ENCODE data around the gene IGF2BP1.
"Not testable (repeated sequence)": the region's sequence is repeated elsewhere in the genome, so short reads cannot be mapped to it uniquely, and the experiment has no call there.

The IGF2BP1 gene

DNA sequence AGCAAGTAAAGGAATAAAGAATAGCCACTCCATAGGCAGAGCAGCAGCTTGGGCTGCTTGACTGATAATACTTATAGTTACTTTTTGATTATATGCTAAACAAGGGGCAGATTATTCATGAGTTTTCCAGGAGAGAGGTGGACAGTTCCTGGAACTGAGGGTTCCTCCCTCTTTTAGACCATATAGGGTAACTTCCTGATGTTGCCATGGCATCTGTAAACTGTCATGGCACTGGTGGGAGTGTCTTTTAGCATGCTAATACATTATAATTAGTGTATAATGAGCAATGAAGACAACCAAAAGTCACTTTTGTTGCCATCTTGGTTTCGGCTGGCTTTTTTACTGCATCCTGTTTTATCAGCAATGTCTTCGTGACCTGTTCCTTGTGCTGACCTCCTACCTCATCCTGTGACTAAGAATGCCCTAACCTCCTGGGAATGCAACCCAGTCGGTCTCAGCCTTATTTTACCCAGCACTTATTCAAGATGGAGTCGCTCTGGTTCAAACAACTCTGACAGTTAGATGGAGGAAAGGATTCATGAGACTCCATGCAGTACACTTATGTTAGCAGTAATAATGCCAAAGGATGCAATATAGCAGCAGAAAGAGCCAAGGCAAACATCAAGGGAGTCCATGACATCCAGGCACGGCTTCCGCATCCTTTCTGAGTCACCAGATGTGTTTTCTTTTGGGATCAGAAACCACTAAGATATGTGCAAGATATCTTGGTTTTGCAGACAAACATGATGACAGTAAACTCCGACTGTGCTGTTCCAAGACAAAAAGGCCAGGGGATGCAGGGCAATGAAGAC is 79.6 kb downstream of the IGF2BP1 start:
- no peaks in the 10 kb centered on the region for H3K36me3 Mint-ChIP-seq
- H3K27me3 Mint-ChIP-seq, result peaks cover 43 to 55% of the 10 kb centered on the region in 2 donors
- H3K9me3 Mint-ChIP-seq, result peaks cover 4 to 5% of the 10 kb centered on the region in 2 donors
- H3K4me3 Mint-ChIP-seq, result no peak overlapping the region
- ATAC-seq (replicated peaks) (no peak), DNase-seq (no peak)
- no peak overlapping the region for H3K27ac Mint-ChIP-seq
- H3K4me1 Mint-ChIP-seq, result no peaks in the 10 kb centered on the region

DNA sequence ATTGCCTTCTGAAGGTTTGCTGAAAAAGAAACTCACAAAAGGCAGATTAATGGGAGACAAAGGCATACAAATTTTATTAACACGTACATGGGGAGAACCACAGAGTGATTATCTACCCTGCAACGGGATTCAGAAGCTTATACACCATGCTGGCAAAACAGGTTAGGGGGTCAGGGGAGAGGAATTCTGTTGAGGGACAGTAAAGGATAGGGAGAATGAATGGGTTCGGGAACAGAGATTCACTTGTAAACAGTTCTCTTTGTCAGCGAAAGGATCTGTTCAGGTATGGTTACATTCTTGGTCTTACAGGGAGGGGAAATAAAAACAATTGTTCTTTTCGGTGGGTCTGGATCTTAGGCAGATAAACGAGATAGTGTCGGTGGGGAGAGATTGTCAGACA is 81.1 kb downstream of the IGF2BP1 start:
- ATAC-seq (replicated peaks) (no peak), DNase-seq (no peak)
- Mint-ChIP-seq H3K4me3 (no peak overlapping the region), H3K27ac (no peak overlapping the region), H3K4me1 (no peaks in the 10 kb centered on the region), H3K9me3 (peaks cover 4 to 5% of the 10 kb centered on the region in 2 donors), H3K36me3 (no peaks in the 10 kb centered on the region), H3K27me3 (peaks cover 43 to 62% of the 10 kb centered on the region in 2 donors)

DNA sequence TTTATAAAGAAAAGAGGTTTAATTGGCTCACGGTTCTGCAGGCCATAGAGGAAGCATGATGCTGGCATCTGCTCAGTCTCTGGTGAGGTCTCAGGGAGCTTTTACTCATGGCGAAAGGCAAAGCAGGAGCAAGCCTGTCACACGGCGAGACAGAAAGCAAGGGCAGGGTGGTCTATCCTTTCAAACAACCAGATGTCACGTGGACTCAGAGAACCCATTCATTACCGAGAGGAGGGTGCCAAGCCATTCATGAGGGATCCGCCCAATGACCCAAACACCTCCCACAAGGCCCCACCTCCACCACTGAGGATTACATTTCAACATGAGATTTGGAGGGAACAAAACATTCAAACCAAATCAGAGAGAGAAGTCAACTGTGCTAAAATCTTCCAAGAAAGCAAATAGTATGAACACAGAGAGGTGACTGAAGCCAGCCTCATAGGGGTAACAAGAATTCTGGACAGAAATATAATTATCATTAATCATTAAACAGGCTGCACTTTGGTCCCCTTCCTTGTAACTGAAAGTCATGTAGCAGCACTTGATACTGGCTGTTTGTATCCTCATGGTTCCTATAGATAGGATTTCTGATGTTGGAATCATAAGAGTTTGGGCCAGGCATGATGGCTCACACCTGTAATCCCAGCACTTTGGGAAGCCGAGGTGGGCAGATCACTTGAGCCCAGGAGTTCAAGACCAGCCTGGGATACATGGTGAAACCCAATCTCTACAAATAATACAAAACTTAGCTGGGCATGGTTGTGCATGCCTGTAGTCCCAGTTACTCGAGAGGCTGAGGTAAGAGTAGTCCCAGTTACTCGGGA is 82.9 kb downstream of the IGF2BP1 start:
- no peaks in the 10 kb centered on the region for H3K36me3 Mint-ChIP-seq
- H3K9me3 Mint-ChIP-seq, result peaks cover 4 to 5% of the 10 kb centered on the region in 2 donors
- H3K4me1 Mint-ChIP-seq, result no peaks in the 10 kb centered on the region
- no peak for ATAC-seq (replicated peaks)
- H3K27me3 Mint-ChIP-seq, result peaks cover 40 to 62% of the 10 kb centered on the region in 2 donors
- H3K27ac Mint-ChIP-seq, result no peak overlapping the region
- no peak overlapping the region for H3K4me3 Mint-ChIP-seq
- no peak for DNase-seq

GRCh38 chr17:49082231-49082630 is 85.0 kb downstream of the IGF2BP1 start:
- Mint-ChIP-seq H3K27me3 (peaks cover 48 to 58% of the 10 kb centered on the region in 2 donors), H3K9me3 (peaks cover 4 to 5% of the 10 kb centered on the region in 2 donors), H3K36me3 (no peaks in the 10 kb centered on the region), H3K27ac (no peak overlapping the region), H3K4me3 (no peak overlapping the region), H3K4me1 (no peaks in the 10 kb centered on the region)
- ATAC-seq (replicated peaks) (no peak), DNase-seq (no peak)

- H3K4me3 Mint-ChIP-seq; H3K36me3 Mint-ChIP-seq; H3K27ac Mint-ChIP-seq; H3K4me1 Mint-ChIP-seq; ATAC-seq (replicated peaks); DNase-seq; H3K9me3 Mint-ChIP-seq: not testable (repeated sequence)
- H3K27me3 Mint-ChIP-seq, result peaks cover 41 to 45% of the 10 kb centered on the region in 2 donors
Observed at GRCh38 chr17:49085046-49085445, 87.9 kb downstream of the IGF2BP1 start.

GRCh38 chr17:49085565-49086315 is 88.6 kb downstream of the IGF2BP1 start:
- Mint-ChIP-seq H3K9me3 (no peaks in the 10 kb centered on the region), H3K27me3 (peaks cover 42 to 46% of the 10 kb centered on the region in 2 donors), H3K36me3 (no peaks in the 10 kb centered on the region), H3K4me3 (no peak overlapping the region), H3K4me1 (no peaks in the 10 kb centered on the region), H3K27ac (no peak overlapping the region)
- ATAC-seq (replicated peaks), result no peak
- DNase-seq, result no peak

DNA sequence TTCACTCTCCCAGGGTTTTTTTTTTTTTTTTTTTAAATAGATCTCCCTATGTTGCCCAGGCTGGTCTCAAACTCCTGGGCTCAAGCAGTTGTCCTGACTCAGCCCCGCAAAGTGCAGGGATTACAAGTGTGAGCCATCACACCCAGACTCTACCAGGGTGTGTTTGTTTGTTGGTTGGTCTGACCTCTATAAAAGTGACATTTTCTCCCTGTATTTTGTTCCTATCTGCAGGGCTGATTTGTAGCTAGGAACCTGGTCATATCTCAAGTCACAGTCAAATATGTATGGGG is 89.1 kb downstream of the IGF2BP1 start:
- Mint-ChIP-seq H3K27ac (no peak overlapping the region), H3K36me3 (no peaks in the 10 kb centered on the region), H3K4me3 (no peak overlapping the region), H3K4me1 (no peaks in the 10 kb centered on the region), H3K27me3 (peaks cover 43 to 47% of the 10 kb centered on the region in 2 donors), H3K9me3 (no peaks in the 10 kb centered on the region)
- DNase-seq (no peak), ATAC-seq (replicated peaks) (no peak)

- ATAC-seq (replicated peaks), result no peak
- Mint-ChIP-seq H3K27me3 (peaks cover 41 to 47% of the 10 kb centered on the region in 2 donors), H3K27ac (no peak overlapping the region)
Observed at GRCh38 chr17:49086649-49087048, 89.5 kb downstream of the IGF2BP1 start.

GRCh38 chr17:49089094-49089493 is 91.9 kb downstream of the IGF2BP1 start:
- Mint-ChIP-seq H3K9me3 (no peaks in the 10 kb centered on the region), H3K27me3 (peaks cover 44 to 51% of the 10 kb centered on the region in 2 donors), H3K4me3 (no peak overlapping the region), H3K27ac (no peak overlapping the region), H3K4me1 (no peaks in the 10 kb centered on the region), H3K36me3 (no peaks in the 10 kb centered on the region)
- ATAC-seq (replicated peaks), result no peak
- DNase-seq, result no peak

More at GRCh38 chr17:49086649-49087048, 89.5 kb downstream of the IGF2BP1 start:
- H3K9me3 Mint-ChIP-seq, result no peaks in the 10 kb centered on the region
- DNase-seq, result no peak
- H3K36me3 Mint-ChIP-seq, result no peaks in the 10 kb centered on the region
- H3K4me3 Mint-ChIP-seq, result no peak overlapping the region
- no peaks in the 10 kb centered on the region for H3K4me1 Mint-ChIP-seq

GRCh38 chr17:49090878-49091594 is 93.9 kb downstream of the IGF2BP1 start:
- H3K9me3 Mint-ChIP-seq, result no peaks in the 10 kb centered on the region
- no peaks in the 10 kb centered on the region for H3K4me1 Mint-ChIP-seq
- H3K36me3 Mint-ChIP-seq, result no peaks in the 10 kb centered on the region
- H3K27me3 Mint-ChIP-seq, result peaks cover 30 to 41% of the 10 kb centered on the region in 2 donors
- H3K4me3 Mint-ChIP-seq, result no peak overlapping the region
- ATAC-seq (replicated peaks) (no peak), DNase-seq (no peak)
- H3K27ac Mint-ChIP-seq, result no peak overlapping the region

DNA sequence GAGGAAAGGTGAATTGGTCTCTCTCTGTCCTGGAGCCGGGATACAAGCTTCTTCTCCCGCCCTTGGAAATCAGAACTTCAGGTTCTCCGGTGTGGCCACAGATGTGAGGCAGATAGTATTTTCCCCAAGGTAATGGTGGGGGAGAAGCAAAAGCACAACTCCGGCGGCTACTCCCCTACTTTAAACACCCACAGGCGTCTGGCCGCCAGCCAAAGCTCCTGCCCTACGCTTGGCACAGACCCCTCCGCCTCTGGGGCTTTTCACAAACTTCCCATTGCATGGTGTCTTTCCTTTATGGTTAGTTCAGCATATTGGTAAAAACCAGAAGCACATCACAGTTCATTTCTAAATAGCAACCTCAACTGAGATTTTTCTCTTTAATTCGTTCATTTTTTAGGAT is 95.9 kb downstream of the IGF2BP1 start:
- ATAC-seq (replicated peaks), result no peak
- Mint-ChIP-seq H3K36me3 (no peaks in the 10 kb centered on the region), H3K4me3 (no peak overlapping the region), H3K27me3 (peaks cover 20 to 26% of the 10 kb centered on the region in 2 donors), H3K27ac (no peak overlapping the region), H3K4me1 (no peaks in the 10 kb centered on the region), H3K9me3 (no peaks in the 10 kb centered on the region)
- no peak for DNase-seq

- ATAC-seq (replicated peaks), result no peak
- H3K4me1 Mint-ChIP-seq, result no peaks in the 10 kb centered on the region
Observed at GRCh38 chr17:49100601-49101000, 103.4 kb downstream of the IGF2BP1 start.

DNA sequence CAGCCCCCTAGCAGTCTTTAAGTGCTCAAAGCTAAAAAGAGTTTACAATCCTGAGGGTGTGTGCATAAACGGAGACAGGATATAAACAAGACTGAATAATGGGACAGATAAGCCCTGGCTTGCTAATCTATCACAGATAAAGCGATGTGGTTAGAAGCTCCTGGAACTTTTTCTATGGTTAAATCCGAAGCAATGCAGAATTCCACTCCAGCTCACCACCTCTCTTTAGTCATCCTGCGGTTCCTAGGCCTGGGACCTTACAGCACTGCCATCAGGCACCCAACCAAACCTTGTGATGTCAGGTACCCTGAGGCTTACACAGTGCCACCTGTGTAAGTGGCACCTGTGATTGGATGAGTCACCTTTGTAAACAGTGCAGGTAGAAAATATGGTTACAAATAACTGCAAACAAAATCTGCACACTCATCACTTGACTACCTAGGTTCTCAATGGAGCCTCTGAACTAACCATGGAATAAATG is 103.9 kb downstream of the IGF2BP1 start:
- no peaks in the 10 kb centered on the region for H3K9me3 Mint-ChIP-seq
- H3K36me3 Mint-ChIP-seq, result no peaks in the 10 kb centered on the region
- no peak overlapping the region for H3K27ac Mint-ChIP-seq
- peaks cover 14 to 16% of the 10 kb centered on the region in 2 donors for H3K27me3 Mint-ChIP-seq
- ATAC-seq (replicated peaks) (no peak), DNase-seq (no peak)
- no peaks in the 10 kb centered on the region for H3K4me1 Mint-ChIP-seq
- H3K4me3 Mint-ChIP-seq, result no peak overlapping the region

More at GRCh38 chr17:49100601-49101000, 103.4 kb downstream of the IGF2BP1 start:
- no peaks in the 10 kb centered on the region for H3K36me3 Mint-ChIP-seq
- no peak for DNase-seq
- H3K27me3 Mint-ChIP-seq, result peaks cover 11 to 16% of the 10 kb centered on the region in 2 donors
- no peaks in the 10 kb centered on the region for H3K9me3 Mint-ChIP-seq
- H3K4me3 Mint-ChIP-seq, result no peak overlapping the region
- no peak overlapping the region for H3K27ac Mint-ChIP-seq

GRCh38 chr17:49103360-49103759 is 106.2 kb downstream of the IGF2BP1 start:
- H3K4me3 Mint-ChIP-seq; H3K4me1 Mint-ChIP-seq; DNase-seq; H3K36me3 Mint-ChIP-seq; ATAC-seq (replicated peaks); H3K27ac Mint-ChIP-seq; H3K9me3 Mint-ChIP-seq: not testable (repeated sequence)
- peaks cover 15 to 16% of the 10 kb centered on the region in 2 donors for H3K27me3 Mint-ChIP-seq
